Adipocyte (in vitro differentiated cells): Measurements from ENCODE around the gene ZNF574.

Experiments used
- DNase-seq: peaks from one replicate; pipeline ENCODE4 v3.0.0-alpha.2; 2015; ENCODE audit warnings: low read depth
- H3K27me3 ChIP-seq: replicated peaks from 2 replicates; pipeline ENCODE4 v1.7.0; 2013; ENCODE audit warnings: mild to moderate bottlenecking, low read length, moderate library complexity; ENCODE audit not compliant: control insufficient read depth, insufficient read depth
- H3K36me3 ChIP-seq: 2 replicates; pipeline ENCODE4 v1.7.0; 2013; ENCODE audit warnings: low read length, mild to moderate bottlenecking, moderate library complexity; ENCODE audit not compliant: control insufficient read depth, insufficient read depth, severe bottlenecking
- H3K4me1 ChIP-seq: 2 replicates; pipeline ENCODE4 v1.7.0; 2013; ENCODE audit warnings: mild to moderate bottlenecking, low read length, moderate library complexity; ENCODE audit not compliant: control insufficient read depth, insufficient read depth
- H3K4me3 ChIP-seq: 2 replicates; pipeline ENCODE4 v1.7.0; 2013; ENCODE audit warnings: mild to moderate bottlenecking, low read length, moderate library complexity
- H3K9ac ChIP-seq: 2 replicates; pipeline ENCODE4 v1.7.0; 2013; ENCODE audit warnings: mild to moderate bottlenecking, low read length, moderate library complexity
- H3K9me3 ChIP-seq: 2 replicates; pipeline ENCODE4 v1.7.0; 2013; ENCODE audit warnings: mild to moderate bottlenecking, low read length, moderate library complexity; ENCODE audit not compliant: control insufficient read depth

ZNF574 gene

DNA sequence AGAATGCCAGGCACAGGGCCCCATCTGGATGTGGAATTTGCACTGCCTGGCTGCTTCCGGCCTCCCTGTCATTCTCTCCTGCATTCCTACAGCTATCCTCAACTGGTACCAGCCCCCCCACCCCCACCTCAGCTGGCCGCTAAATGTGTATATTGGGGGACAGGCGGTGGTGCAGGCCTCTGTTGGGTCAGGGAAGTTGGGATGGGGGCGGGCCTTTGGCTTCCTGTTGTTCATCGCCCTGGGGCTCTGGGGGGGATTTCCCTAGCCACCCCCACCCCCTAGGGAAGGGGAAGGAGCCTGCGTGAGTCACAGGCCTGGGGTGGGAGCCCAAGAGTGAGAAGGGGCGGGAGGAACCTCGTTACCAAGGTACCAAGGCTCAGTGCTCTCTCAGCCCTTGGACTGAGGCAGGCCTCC lies 45.7 kb downstream of the ZNF574 start:
- no peak overlapping the region for H3K9ac ChIP-seq
- peaks cover 13% of the 10 kb centered on the region for H3K4me1 ChIP-seq
- H3K36me3 ChIP-seq, result no peaks in the 10 kb centered on the region
- DNase-seq, result peak; percentile 68
- H3K27me3 ChIP-seq, result no peaks in the 10 kb centered on the region
- no peak overlapping the region for H3K4me3 ChIP-seq
- no peaks in the 10 kb centered on the region for H3K9me3 ChIP-seq

DNA sequence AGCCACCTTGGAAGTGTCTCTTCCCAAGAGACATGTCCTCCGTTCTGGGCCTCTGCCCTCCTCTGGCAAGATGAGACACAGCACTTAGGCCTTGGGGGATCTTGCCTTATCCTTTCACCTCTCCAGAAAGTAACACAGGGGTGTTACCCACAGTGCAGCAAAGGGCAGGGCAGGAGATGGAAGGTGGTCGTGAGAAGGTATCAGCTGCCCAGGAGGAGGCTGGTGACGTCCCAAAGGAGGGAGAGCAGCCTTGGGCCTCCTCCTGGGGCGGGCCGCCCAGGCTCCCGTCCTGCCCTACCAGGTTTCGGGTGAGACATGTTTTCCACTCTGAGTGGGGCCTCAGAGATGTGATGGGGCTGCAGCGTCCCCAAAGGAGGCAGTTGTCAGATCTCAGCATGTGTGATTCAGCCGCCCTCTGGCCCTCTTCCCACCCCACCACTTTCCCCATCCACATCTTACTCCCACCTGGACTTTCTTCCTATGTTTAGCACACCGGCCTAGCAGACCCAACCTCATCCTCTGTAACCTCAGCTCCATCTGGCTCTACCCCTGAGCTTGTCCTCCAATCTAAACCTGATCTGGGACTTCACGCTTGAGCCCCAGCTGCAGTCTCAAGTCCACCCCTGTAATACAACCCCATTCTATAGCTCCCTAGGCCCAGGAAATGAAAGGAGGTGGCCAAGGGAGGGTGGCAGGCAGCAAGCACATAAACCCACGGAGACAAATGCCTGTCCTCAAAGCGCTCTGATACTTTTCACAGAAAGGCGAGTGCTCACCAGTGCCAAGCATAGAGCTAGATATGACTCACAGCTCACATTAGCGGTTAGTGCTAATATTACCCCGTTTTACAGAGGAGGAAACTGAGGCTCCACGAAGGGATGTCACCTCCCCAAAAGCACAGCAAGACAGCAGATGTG lies 47.0 kb downstream of the ZNF574 start:
- Histone ChIP-seq H3K36me3 (no peaks in the 10 kb centered on the region), H3K9ac (no peak overlapping the region), H3K27me3 (no peaks in the 10 kb centered on the region), H3K4me1 (peaks cover 13% of the 10 kb centered on the region), H3K4me3 (no peak overlapping the region), H3K9me3 (no peaks in the 10 kb centered on the region)
- DNase-seq, result no peak

DNA sequence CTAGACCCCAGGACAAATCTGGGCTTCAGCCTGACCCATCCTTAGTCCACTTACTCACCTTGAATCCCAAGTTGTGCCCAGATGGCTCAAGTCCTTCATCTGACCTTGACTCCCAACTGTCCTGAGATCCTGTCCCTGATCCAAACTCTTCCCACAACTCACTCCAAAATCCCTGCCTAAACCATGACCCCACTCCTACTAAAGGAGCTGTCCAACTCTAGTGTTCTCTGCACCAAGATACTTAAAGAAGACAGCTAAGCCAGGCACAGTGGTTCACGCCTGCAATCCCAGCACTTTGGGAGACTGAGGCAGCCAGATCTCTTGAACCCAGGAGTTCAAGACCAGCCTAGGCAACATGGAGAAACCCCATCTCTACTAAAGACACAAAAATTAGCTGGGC lies 47.8 kb downstream of the ZNF574 start:
- H3K27me3 ChIP-seq, result no peaks in the 10 kb centered on the region
- no peak overlapping the region for H3K4me3 ChIP-seq
- no peaks in the 10 kb centered on the region for H3K9me3 ChIP-seq
- peaks cover 13% of the 10 kb centered on the region for H3K4me1 ChIP-seq
- no peak for DNase-seq
- no peak overlapping the region for H3K9ac ChIP-seq
- no peaks in the 10 kb centered on the region for H3K36me3 ChIP-seq

DNA sequence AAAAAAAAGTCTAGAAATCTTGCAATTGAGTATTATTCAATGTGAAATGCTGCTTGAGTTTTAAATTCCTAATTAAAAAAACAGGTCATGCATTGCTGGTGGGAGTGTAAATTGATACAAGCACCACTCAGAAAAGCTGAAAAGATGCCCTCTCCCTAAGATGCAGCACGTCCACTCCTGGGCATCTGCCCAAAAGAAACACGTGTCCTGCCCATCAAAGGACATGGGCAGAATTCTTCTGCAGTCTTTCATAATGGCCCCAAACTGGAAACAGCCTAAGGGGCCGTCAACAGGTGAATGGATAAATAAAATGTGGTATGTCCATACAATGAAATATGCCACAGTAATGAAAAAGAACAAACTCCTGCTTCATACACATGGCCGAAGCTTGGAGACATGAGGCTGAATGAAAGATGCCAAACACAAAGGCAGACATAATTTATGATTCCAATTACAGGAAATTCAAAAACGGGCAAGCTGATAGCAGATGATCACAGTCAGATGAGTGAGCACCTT lies 48.5 kb downstream of the ZNF574 start:
- Histone ChIP-seq H3K36me3 (no peaks in the 10 kb centered on the region), H3K9ac (no peak overlapping the region), H3K9me3 (no peaks in the 10 kb centered on the region), H3K4me1 (peaks cover 18% of the 10 kb centered on the region), H3K27me3 (no peaks in the 10 kb centered on the region), H3K4me3 (no peak overlapping the region)
- DNase-seq, result no peak

DNA sequence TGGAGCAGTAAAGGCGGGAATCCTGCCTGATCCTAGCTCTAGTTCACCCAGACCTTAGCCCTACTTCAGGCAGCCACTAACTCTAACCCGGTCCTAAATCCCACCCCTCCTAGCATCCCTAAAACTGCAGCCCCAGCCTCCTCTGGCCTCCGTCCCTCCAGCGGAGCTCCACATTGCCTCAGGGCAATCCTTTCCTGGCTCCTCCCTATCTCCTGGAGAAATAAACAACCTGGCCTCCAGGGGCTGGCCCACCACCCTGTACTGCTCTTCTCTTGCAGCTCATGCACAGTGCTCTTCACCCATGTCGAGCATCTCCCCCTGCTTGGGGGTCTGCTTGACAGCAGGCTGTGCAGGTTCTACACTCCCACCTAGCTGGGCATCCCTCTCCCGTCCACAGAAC lies 49.6 kb downstream of the ZNF574 start:
- Histone ChIP-seq H3K4me1 (peaks cover 28% of the 10 kb centered on the region), H3K36me3 (no peaks in the 10 kb centered on the region), H3K9me3 (no peaks in the 10 kb centered on the region), H3K9ac (no peak overlapping the region), H3K27me3 (no peaks in the 10 kb centered on the region), H3K4me3 (no peak overlapping the region)
- no peak for DNase-seq

DNA sequence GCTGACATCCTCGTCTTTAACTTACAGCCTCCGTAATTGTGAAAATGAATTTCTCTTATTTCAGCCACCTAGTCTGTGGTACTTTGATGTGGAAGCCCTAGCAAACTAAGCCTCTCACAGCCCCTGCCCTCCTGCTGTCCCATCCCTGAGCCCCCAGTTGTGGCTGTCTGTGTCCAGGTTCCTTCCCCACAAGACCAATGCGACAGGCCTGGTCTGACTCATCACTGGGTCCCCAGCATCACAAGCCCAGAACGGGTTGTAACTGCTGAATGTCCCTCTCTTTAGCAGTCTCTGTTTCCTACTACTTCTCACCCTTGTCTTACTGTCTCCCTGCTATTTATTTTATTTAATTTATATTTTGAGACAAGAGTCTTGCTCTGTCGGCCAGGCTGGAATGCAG lies 50.6 kb downstream of the ZNF574 start:
- DNase-seq, result no peak
- H3K4me3 ChIP-seq, result no peak overlapping the region
- no peaks in the 10 kb centered on the region for H3K9me3 ChIP-seq
- H3K36me3 ChIP-seq, result no peaks in the 10 kb centered on the region
- no peaks in the 10 kb centered on the region for H3K27me3 ChIP-seq
- H3K4me1 ChIP-seq, result peaks cover 19% of the 10 kb centered on the region
- no peak overlapping the region for H3K9ac ChIP-seq

DNA sequence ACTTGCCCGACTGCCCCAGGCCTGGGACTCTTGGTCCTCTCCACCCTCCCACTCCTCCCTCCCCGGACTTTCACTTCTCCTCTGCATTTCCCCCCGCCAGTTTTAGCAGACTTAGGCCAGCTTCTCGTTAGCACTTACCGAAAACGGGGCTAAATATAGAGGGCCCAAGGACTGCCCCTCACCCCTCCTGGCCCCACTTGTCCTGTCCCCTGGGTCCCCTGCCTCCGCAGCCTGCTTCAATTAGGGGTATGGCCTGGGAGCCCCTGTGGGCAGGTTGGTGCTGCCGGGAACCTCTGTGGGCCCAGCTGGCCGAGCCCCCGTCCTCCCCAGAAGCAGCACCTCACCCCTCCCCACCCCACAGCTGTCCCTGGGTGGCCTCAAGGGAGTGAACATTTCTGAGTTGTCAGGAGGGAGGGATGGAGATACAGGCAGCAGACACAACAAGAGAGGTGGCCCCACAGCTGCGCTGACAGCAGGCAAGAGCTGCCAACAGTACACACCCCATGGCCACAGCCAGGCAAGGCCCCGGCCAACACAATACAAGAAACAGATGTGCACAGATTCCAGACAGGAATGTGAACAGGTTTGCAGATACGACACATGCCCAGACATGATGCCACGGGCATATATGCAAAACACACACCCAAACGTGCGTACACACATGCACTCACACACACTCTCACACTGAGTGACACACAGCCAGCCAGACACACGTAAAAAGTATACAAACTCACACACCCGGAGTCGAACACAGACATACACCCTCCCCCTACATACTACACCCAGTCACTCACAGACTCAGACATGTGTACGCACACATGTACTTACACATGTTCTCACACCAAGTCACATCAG lies 53.7 kb downstream of the ZNF574 start:
- Histone ChIP-seq H3K36me3 (no peaks in the 10 kb centered on the region), H3K27me3 (no peaks in the 10 kb centered on the region), H3K9me3 (no peaks in the 10 kb centered on the region), H3K4me3 (no peak overlapping the region), H3K9ac (peak overlapping the region; percentile 31), H3K4me1 (peaks cover 23% of the 10 kb centered on the region)
- DNase-seq, result peak; percentile 76

DNA sequence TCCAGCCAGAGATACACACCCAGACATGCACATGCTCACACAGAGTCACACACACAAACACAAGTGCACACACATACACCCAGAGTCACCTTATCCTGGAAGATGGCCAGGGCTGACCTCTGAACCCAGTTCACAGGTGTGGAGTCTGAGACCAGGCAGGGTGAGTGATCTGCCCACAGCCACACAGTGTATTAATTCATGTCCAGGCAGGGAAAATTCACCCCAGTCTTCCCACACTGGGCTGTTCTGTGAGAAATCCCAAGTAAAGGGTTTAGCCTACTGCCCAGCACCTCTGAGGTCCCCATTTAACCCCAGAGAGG lies 54.2 kb downstream of the ZNF574 start:
- Histone ChIP-seq H3K4me1 (peaks cover 23% of the 10 kb centered on the region), H3K9ac (no peak overlapping the region), H3K27me3 (no peaks in the 10 kb centered on the region), H3K9me3 (no peaks in the 10 kb centered on the region), H3K36me3 (no peaks in the 10 kb centered on the region), H3K4me3 (no peak overlapping the region)
- DNase-seq, result no peak
